ENCODE results near the gene PCDHAC2.

Gene PCDHAC2, protein sequence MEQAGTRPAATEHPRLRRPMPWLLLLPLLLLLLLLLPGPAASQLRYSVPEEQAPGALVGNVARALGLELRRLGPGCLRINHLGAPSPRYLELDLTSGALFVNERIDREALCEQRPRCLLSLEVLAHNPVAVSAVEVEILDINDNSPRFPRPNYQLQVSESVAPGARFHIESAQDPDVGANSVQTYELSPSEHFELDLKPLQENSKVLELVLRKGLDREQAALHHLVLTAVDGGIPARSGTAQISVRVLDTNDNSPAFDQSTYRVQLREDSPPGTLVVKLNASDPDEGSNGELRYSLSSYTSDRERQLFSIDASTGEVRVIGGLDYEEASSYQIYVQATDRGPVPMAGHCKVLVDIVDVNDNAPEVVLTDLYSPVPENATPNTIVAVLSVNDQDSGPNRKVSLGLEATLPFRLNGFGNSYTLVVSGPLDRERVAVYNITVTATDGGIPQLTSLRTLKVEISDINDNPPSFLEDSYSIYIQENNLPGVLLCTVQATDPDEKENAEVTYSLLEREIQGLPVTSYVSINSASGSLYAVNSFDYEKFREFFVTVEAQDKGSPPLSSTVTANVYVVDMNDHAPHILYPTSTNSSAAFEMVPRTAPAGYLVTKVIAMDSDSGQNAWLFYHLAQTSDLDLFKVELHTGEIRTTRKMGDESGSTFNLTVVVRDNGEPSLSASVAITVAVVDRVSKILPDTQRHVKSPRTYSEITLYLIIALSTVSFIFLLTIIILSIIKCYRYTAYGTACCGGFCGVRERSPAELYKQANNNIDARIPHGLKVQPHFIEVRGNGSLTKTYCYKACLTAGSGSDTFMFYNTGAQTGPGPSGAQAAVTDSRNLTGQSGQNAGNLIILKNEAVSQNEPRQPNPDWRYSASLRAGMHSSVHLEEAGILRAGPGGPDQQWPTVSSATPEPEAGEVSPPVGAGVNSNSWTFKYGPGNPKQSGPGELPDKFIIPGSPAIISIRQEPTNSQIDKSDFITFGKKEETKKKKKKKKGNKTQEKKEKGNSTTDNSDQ

DNA sequence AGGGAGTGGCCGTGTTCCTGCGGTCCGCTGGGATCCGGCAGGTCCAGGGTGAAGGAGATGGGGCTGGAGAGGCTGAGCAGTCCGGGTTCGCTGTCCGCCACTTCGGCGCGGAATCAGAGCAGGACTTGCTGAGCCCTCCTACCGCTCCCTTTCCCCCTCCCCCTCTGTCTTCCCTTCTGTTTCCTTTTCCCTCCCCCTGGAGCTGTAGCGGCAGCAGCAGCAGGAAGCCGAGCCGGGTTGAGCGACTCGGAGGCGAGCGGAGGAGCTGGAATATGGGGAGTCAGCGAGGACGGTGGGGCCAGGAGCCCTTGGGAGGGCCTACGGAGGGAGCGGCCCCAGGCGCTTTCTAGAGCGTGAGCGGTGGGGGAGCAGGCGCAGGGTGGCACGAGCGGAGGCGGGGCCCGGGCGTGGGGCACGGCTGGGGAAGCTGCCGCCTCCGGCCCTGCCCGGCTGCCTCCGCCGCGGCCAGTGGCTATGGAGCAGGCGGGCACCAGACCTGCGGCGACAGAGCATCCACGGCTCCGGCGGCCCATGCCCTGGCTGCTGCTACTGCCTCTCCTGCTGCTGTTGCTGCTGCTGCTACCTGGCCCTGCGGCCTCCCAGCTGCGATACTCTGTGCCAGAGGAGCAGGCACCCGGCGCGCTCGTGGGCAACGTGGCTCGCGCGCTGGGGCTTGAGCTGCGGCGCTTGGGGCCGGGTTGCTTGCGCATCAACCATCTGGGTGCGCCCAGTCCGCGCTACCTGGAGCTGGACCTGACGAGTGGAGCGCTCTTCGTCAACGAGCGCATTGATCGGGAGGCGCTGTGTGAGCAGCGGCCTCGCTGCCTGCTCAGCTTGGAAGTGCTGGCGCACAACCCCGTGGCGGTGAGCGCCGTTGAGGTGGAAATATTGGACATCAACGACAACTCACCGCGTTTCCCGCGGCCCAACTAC is at the start of gene PCDHAC2:
TSS of gene PCDHAC2 (plus strand) at position 184 of the 933 bp plus-strand sequence. CDS start at position 475, 291 bp downstream.
- no peak for DNase-seq (ENCODE audit: low read depth in 2 of 2)

DNA sequence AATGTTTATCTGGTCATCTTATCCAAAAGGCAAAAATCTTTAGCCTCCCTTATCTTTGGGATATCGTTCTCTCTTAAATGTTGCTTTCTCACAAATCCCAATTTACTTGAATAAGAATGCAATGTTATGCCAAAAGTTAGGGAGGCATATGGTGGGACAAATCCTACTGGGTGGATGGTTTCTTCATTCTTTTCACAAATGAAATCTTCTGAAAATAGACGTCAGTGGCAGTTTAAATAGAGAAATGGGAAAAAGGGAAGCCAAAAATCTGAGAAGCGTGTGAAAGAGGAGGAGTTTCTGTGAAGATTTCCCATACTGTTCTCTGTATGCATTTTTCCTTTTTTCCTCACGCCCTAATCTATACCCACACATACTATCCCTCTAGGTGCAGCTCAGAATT is 42.7 kb upstream of the PCDHAC2 start:
- no peak for DNase-seq (ENCODE audit: low read depth in 2 of 2)

DNA sequence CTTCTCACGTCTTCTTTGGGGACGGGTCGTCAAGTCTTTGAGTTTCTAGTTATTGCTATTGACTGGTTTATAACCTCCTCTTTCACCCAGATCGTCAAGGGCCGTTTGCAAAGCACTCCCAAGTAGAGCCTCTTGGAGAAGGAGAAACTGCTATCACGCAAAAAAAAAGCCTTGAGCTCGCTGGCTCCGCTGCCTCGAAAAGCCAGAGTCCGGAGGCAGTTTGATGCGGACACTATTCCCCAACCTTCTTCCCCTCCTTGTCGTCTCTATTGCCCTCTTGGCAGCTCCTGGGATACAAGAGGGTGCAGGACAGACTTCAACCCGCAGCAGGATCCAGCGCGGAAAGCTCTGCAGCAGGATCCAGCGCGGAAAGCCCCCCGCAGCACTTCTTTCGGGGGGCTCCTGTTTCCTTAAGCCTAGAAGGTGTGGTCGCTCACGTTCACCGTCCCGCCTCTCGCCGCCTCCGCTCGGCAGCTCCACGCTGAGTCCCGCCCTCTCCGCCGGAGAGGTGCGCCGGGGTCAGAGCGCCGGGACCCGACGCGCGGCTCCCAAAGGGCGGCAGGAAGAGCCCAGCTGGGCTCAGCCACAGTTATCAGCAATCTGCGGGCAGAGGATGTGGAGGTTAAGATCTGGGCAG is 40.4 kb upstream of the PCDHAC2 start, which contains the start of gene PCDHAC1:
TSS of gene PCDHAC1 (plus strand) at position 494 of the 637 bp plus-strand sequence. CDS start 594 bp downstream, outside the sequence.
- DNase-seq (ENCODE audit: low read depth in 2 of 2), result no peak

DNA sequence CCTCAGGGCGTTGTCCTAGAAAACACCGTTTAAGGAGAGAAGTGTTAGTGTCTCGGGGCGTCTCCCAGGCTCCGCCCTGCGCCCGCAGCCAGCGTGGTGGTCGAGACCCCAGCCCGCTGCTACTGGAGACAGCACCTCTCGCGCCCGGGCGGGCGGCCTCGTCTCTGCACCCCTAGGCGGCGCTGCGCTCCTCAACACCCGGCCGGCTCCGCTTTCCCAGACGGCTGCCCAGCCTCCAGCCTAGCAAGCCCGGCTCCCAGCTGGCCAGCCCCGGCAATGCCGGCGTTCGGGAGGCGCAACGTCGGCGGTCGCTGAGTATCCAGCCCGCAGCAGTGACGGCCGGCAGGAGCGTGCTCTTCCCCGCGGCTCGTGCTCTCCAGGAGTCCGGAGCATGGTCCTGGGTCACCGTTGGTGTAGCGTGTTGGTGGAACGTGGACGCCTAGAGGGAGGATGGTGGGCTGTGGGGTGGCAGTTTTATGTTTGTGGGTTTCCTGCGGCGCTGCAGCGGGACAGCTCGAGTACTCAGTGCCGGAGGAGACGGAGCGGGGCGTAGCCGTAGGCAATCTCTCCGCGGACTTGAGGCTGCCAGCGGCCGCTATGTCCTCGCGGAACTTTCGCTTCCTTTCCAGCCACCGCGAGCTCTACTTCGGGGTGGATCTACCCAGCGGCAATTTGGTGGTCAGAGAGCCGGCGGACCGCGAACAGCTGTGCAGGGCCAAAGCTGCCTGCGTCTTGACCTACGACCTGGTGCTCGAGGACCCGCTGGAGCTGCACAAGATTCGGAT is 39.6 kb upstream of the PCDHAC2 start:
- DNase-seq (ENCODE audit: low read depth in 2 of 2), result peak in 1 of 2 donors; percentile 13

DNA sequence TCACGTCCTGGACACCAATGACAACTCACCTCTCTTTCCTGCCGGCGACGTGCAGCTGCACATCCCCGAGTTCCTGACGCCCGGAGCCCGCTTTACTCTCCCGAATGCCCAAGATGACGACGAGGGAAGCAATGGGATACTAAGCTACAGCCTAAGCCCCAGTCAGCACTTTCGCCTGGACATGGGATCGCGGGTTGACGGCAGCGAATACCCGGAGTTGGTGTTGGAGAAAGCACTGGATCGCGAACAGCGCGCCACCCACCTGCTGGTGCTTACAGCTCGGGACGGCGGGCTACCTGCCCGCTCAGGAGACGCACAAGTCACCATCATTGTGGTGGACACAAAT is 39.1 kb upstream of the PCDHAC2 start:
- no peak for DNase-seq (ENCODE audit: low read depth in 2 of 2)

DNA sequence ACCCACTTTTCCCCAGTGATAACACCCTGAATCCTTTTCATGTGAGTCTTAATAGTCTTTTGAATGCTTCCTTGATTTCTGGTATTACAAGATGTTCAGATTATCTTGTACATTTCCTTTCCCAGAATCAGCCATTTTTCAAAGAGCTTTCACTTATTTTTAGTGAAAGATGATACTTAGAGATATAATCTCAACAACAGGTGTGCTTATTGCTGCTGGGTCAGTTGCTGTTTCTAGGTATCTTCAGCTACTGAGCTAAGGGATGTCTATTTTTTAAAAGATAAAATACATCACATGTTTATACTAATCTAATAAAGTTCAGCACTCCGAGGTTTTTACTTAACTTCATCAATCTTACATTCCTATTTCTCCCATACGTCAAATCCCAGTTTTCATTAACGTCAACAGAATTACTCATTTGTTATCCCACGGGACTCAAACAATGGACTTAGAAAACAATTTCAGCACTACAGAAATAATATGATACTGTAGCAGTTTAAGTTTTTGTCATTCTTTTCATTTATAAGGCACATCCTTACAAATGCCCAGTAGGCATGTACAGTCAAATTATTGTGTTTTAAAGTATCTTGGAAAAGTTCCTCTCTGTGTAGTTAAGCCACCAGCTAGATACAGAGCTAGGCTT is 31.2 kb upstream of the PCDHAC2 start:
- DNase-seq (ENCODE audit: low read depth in 2 of 2), result no peak

DNA sequence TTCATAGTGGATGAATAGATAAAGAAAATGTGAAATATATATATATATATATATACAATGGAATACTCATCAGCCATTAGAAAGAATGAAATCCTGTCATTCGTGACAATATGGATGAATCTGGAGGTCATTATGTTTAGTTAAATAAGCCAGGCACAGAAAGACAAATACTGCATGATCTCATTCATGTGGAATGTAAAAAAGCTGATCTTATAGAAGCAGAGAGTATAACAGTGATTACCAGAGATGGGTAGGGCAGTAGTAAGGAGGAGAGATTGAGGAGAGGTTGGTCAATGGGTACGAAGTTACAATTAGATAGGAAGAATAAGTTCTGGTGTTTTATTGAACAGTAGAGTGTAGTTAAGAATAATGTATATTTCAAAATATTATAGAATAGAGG is 19.7 kb upstream of the PCDHAC2 start:
- no peak for DNase-seq (ENCODE audit: low read depth in 2 of 2)

DNA sequence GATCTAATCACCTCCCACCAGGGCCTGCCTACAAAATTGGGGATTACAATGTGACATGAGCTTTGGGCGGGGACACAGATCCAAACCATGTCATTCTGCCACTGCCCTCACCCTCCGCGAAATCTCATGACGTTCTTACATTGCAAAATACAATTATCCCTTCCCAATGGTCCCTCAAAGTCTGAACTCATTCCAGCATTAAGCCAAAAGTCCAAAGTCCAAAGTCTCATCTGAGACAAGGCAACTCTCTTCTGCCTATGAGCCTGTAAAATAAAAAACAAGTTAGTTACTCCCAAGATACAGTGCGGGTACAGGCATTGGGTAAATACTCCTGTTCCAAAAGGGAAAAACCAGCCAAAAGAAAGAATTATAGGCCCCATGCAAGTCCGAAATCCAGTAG is 14.6 kb upstream of the PCDHAC2 start:
- no peak for DNase-seq (ENCODE audit: low read depth in 2 of 2)

DNA sequence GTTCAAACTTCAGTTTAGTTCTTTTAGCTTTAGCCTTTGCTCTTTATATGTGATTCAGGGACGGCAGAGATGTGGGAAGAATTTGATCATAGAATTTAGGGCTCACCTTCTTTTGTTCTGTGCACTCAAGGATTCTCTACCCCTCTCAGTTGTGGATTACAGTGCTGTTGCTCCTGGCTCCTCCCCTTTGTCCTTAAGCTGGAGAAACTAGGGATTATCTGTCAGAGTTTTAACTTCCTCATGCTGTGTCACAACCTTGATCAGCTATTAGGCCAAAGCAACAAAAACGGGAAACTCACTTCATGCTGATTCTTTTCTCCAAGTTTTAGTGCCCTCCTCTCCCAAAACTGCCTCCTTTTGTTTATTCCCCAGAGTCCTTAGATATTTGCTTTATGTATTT is 13.0 kb upstream of the PCDHAC2 start:
- no peak for DNase-seq (ENCODE audit: low read depth in 2 of 2)

DNA sequence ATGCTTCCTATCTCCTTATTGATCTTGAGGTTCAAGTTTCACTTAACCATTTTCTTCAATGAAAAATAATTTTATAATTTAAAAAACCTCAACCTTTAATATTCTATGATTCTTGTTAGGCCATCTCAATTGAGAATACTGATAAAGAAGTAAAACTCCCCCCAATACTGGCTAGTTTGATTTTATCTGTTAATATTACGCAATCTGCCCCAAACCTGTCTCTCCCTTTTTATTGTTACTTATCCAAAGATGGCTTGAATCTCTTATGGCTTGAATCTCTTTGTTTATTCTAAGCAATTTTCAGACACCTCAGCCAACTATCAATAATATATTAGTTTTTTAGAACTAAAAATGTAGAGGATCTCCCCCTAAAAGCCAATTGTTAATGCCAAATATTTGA is 4.1 kb upstream of the PCDHAC2 start:
- DNase-seq (ENCODE audit: low read depth in 2 of 2), result no peak

DNA sequence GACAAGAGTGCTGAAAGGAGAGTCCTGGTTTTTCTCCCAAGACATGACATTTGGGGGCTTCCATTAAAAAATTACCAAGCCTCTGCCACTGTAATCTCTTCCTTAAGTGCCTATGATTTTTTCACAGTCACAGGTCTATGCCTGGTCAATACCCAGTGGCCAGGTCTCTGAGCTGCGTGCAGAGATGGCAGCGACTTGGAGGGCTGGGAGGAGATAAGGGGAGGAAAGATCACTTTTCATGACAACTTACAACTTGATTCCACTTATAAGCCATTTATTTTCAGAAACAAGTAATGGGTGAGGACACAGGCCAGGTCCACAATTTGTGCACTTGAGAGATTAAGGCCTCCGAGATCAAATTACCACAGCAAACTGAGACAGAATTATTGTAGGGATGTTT is 1.9 kb upstream of the PCDHAC2 start:
- no peak for DNase-seq (ENCODE audit: low read depth in 2 of 2)

DNA sequence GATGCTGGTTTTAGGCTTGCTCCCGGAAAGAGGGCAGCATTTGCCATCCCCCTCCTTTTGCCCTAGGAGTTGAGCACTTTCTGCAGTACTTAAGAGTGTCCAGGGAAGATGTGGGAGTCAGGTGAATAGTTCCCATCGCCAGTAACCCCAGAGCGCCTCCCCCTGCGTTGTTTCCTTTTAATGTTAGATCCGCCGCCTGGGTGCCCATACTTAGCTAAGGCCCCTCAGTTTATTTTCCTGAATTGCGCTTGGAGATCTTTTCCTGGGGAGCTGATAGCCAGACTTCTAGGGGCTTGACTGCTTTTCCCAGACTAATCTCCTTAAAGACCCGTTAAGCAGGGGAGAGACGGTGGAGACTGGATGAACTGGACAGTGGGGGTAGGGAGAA is 377 bp upstream of the PCDHAC2 start:
- DNase-seq (ENCODE audit: low read depth in 2 of 2), result no peak

DNA sequence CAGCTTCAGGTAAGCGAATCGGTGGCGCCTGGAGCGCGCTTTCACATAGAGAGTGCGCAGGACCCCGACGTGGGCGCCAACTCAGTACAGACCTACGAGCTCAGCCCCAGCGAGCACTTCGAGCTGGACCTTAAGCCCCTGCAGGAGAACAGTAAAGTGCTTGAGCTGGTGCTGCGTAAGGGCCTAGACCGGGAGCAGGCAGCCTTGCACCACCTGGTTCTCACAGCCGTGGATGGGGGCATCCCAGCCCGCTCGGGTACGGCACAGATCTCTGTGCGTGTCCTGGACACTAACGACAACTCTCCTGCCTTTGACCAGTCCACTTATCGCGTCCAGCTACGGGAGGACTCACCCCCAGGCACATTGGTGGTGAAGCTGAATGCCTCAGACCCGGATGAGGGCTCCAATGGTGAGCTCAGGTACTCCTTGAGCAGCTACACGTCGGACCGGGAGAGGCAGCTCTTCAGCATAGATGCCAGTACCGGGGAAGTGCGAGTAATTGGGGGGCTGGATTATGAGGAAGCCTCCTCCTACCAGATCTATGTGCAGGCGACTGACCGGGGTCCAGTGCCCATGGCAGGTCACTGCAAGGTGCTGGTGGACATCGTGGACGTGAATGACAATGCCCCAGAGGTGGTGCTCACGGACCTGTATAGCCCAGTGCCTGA is 1.1 kb downstream of the PCDHAC2 start:
- no peak for DNase-seq (ENCODE audit: low read depth in 2 of 2)

DNA sequence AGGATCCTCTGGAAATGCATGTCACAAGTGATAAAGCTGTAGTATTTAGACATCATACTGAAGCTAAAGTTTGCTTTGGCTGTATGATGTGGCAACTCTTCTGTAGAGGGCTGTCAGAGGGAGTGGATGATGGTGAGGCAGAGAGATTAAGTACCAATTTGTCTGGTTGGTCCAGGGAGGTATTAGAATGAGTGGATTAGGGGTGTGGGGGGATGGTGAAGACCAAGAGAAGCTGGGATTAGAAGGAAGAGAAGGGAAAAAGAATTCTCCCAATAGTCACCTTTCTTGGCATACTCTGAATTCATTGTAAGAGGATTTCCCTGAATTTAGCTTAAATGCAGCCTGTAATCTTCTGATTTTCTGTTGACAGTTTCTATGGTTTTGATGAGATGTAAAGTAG is 3.6 kb downstream of the PCDHAC2 start:
- no peak for DNase-seq (ENCODE audit: low read depth in 2 of 2)

DNA sequence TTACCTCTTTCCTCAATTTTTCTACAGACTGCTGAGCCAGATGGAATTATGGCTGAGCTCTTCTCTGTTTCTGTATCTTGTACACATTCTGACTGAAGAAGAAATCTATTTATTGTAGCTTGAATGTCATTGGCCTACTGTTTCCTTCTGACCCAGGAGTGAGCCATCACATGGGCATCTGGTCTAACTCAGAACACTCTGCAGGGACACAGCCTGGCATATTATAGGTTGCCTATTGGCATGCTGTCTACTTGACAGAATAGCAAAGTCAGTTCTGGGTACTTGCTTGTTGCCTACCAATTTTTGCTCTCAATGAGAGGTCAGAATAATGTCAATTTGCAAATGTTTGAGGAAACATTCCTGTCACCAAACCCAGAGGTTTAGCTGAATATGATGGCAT is 7.3 kb downstream of the PCDHAC2 start:
- DNase-seq (ENCODE audit: low read depth in 2 of 2), result no peak

DNA sequence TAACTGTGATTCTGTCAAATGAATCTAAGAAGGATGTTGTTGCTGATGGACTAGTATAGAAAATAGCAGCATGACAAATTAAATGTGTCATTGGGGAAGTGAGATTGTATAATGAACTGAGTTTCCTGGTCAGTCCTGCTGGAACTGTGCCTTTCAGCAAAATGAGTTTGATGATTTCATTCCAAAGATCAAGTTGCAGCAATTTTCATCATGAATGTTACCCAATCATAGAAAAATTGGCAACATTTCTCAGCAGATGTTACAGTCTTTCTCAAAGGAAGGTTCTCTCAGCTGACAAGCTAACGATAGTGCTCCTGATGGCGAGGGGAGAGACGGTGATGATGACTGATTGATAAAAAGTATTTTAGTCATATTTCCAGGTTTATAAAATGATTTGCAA is 10.7 kb downstream of the PCDHAC2 start:
- DNase-seq (ENCODE audit: low read depth in 2 of 2), result no peak

DNA sequence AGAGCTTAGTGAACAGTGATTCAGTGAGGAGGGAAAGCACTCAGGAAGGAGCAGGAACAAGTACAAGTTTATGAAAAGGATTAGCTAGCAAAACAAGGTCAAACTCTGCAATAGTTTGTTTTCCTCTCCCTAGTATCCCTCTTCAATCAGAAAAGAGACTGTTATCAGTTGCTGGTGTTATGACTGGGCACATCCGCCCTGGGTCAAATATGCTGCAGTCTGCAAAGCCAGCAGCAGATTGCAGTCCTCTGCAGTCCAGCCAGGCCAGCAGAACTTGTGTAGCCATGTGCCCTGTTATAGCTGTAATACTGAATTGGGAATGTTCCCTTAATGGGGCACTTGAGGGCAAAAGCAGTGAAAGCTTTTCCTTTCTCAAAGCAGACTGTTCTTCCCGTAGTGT is 12.0 kb downstream of the PCDHAC2 start:
- no peak for DNase-seq (ENCODE audit: low read depth in 2 of 2)

DNA sequence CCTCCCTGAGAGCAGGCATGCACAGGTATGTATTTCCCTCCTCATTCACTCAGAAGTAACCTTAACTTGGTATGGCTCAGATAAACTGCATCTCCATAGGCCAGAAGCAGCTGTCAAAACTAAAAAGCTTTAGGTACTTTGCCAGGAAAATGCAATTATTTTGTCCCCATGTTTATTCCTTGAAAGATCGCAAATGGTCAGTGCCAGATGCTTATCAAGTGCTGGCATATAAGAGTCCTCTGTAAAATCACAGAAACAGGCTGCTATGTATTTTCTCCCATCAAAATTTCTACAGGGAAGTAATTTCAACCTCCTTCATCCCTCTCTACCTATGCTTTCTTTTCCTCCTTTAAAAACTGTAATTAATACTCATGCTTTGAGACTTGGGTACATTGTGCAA is 12.7 kb downstream of the PCDHAC2 start:
- DNase-seq (ENCODE audit: low read depth in 2 of 2), result no peak

DNA sequence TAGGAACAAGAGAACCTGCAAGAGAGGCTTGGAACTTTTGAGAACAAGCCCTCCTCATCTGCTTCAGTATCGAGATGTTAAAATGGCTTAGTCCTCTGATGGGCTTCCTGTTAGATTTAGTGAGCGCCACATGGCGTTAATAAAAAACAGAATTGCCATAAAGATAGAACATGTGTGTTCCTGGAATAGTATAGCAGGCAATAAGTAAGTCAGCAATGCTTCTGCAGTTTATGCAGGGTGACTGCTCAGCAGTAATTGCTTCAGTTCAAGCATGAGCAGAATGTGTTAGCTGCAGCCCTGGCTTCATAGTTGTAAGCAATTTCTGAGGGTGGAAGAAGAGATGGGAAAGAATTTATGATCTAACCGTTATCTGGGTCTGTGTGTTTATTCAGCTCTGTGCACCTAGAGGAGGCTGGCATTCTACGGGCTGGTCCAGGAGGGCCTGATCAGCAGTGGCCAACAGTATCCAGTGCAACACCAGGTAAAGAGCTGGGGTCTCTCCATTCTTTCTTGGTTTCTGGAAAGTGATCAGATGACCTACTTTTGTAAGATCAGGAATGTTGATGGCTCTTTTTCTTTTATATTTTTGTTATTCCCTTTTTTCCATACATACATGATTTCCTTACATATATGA is 15.9 kb downstream of the PCDHAC2 start:
- DNase-seq (ENCODE audit: low read depth in 2 of 2), result no peak
